Neural progenitor cell (in vitro differentiated cells): ENCODE data around the gene PLAC8.

ENCODE experiments used
- CTCF ChIP-seq: fragments of 200-600 bp; sonication (generic); IDR thresholded peaks from 2 replicates; pipeline ENCODE4 v1.5.1; 2017; ENCODE audit warnings: antibody characterized with exemption, mild to moderate bottlenecking
- EZH2 ChIP-seq: fragments of 200-600 bp; sonication (generic); IDR thresholded peaks from 2 replicates; pipeline ENCODE4 v1.6.1; 2017; ENCODE audit warnings: antibody characterized with exemption, mild to moderate bottlenecking, moderate library complexity
- EZH2phosphoT487 ChIP-seq: fragments of 200-600 bp; sonication (generic); IDR thresholded peaks from 2 replicates; pipeline ENCODE4 v1.6.1; 2017; ENCODE audit warnings: antibody characterized with exemption

- no peak for TF ChIP-seq CTCF
- TF ChIP-seq EZH2, result no peak
- TF ChIP-seq EZH2phosphoT487, result no peak
Measured at GRCh38 chr4:83104991-83105390, 9.5 kb downstream of the PLAC8 start.
